ENCODE results near the gene KLHL30. TPM values are rescaled to one million over a fixed set of nuclear protein-coding genes. Genes with fewer than 3 reads are reported as not detected.

KLHL30 gene
- total RNA-seq, 1 donor from 2014 or later = not detected

DNA sequence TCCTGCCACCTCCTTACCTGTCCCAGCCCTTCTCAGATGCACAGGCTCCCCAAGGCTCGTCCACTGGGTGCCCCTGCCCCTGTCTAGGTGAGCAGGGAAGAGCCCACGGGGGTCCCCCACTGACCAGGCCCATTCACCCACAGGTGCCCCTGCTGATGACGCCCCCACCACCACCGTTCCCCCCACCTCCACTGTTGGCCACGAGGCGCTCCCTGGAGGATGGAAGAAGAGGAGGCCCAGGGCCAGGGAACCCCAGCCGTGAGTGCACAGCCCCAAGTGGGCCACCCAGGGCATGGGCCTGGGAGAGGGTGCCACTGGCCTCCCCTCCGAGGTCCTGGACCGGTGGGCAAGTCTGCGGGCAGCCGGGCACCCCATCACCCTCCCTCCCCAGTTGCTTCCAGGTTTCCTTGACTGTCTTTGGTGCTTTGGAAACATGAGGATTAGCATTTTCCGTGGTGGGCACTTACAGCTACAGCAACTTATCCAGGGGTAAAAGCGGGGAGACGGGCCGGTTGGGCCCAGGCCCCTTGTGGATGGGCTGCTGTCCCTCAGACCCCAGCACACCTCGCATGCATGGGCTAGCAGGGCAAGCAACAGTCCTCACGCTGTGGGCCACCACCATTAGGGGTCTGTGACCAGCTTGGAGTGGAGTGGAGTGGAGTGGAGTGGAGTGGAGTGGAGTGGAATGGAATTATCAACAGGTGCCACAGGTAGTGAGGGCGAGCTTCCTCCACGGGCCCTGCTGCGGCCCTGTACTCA lies 13.2 kb upstream of the KLHL30 start:
- no peak for DNase-seq
- Mint-ChIP-seq H3K36me3 (ENCODE audit: low read depth) (no peaks in the 10 kb centered on the region), H3K27ac (no peak overlapping the region), H3K4me1 (no peaks in the 10 kb centered on the region), H3K4me3 (no peak overlapping the region), H3K9me3 (no peaks in the 10 kb centered on the region), H3K27me3 (no peaks in the 10 kb centered on the region)
- intact Hi-C loops (cut with micrococcal nuclease) = no loop called here
- POLR2A ChIA-PET = no interaction called here
- ATAC-seq (ENCODE audit: low read depth) = no peak
- CTCF ChIA-PET = no interaction called here
- TF ChIP-seq, protein P1, sequence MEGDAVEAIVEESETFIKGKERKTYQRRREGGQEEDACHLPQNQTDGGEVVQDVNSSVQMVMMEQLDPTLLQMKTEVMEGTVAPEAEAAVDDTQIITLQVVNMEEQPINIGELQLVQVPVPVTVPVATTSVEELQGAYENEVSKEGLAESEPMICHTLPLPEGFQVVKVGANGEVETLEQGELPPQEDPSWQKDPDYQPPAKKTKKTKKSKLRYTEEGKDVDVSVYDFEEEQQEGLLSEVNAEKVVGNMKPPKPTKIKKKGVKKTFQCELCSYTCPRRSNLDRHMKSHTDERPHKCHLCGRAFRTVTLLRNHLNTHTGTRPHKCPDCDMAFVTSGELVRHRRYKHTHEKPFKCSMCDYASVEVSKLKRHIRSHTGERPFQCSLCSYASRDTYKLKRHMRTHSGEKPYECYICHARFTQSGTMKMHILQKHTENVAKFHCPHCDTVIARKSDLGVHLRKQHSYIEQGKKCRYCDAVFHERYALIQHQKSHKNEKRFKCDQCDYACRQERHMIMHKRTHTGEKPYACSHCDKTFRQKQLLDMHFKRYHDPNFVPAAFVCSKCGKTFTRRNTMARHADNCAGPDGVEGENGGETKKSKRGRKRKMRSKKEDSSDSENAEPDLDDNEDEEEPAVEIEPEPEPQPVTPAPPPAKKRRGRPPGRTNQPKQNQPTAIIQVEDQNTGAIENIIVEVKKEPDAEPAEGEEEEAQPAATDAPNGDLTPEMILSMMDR (IDR thresholded peaks at IDR 0.05) = no peak

DNA sequence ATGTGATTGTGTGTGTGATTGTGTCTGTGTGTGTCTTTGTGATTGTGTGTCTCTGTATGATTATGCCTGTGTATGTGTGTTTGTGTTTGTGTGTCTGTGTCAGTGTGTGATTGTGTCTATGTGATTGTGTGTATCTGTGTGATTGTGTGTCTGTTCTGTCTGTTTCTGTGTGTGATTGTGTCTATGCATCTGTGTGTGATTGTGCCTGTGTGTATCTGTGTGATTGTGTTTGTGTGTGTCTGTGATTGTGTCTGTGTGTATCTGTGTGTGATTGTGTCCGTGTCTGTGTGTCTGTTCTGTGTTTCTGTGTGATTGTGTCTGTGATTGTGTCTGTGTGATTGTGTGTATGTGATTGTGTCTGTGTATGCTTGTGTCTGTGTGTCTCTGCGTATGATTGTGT lies 12.1 kb upstream of the KLHL30 start:
- Mint-ChIP-seq H3K27me3 (no peaks in the 10 kb centered on the region), H3K4me3 (no peak overlapping the region), H3K36me3 (ENCODE audit: low read depth) (no peaks in the 10 kb centered on the region), H3K27ac (no peak overlapping the region), H3K4me1 (no peaks in the 10 kb centered on the region), H3K9me3 (no peaks in the 10 kb centered on the region)
- DNase-seq (no peak), ATAC-seq (ENCODE audit: low read depth) (no peak)
- CTCF ChIA-PET = no interaction called here
- intact Hi-C loops (cut with micrococcal nuclease) = no loop called here
- TF ChIP-seq, protein P1 (IDR thresholded peaks at IDR 0.05) = no peak
- POLR2A ChIA-PET = no interaction called here

DNA sequence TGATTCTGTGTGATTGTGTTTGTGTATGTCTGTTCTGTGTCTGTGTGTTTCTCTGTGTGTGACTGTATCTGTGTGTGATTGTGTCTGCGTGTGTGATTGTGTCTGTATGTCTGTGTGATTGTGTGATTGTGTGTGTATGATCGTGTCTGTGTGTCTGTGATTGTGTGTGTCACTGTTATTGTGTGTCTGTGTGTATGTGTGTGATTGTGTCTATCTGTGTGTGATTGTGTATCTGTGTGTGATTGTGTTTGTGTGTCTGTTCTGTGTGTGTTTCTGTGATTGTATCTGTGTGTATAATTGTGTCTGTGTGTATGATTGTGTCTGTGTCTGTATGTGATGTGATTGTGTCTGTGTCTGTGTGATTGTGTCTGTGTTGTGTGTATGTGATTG lies 11.7 kb upstream of the KLHL30 start:
- Mint-ChIP-seq H3K27me3 (no peaks in the 10 kb centered on the region), H3K4me1 (no peaks in the 10 kb centered on the region), H3K27ac (no peak overlapping the region), H3K4me3 (no peak overlapping the region), H3K36me3 (ENCODE audit: low read depth) (no peaks in the 10 kb centered on the region), H3K9me3 (no peaks in the 10 kb centered on the region)
- ChIA-PET CTCF (no interaction called here), POLR2A (interaction anchor here (0.7 kb wide), 1 partner anchor 1900 kb away, joined by 3 read pairs; no protein-coding TSS in a partner anchor)
- DNase-seq (no peak), ATAC-seq (ENCODE audit: low read depth) (no peak)
- TF ChIP-seq, protein P1 (IDR thresholded peaks at IDR 0.05) = no peak
- intact Hi-C loops (cut with micrococcal nuclease) = no loop called here

DNA sequence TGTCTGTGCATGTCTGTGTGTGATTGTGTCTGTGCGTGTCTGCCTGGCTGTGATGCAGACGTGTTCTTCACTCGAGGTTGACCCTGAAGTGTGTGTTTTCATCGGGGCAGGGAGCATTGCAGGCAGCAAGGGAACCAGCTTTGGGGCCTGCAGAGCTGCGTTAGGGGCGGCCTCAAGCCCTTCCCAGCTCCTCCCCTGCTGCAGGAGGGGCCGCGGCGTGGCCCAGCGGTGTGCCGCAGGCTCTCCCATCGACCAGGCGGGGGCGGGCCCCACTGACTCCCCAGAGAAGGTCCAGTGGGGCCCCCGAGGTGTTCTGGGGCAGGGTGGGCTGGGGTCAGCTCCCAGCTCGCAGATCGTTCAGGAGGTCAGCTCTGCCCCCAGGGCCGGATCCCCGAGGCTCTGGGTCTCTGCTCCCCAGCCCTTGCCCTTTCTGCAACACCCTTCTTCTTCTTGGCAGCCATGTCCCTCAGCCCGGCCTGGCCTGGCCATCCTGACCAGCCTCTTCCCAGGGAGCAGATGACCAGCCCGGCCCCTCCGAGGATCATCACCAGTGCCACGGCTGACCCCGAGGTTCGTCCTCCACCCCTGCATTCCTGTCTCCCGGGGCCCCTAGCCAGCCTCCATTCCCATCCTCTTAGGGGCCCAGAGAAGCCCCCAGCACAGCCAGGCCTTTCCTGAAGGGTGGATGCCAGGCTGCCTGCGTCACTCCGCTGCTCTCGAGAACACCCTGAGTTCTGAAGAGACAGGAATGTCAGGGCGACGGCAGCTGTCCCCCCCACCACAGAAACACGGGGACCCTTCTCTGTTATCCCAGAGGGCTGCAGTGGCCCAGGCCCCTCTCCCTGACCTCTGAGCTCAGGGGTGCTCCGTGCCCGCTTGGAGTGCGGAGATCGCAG lies 11.1 kb upstream of the KLHL30 start:
- ChIA-PET CTCF (no interaction called here), POLR2A (interaction anchor here (0.7 kb wide), 1 partner anchor 1900 kb away, joined by 3 read pairs; no protein-coding TSS in a partner anchor)
- Mint-ChIP-seq H3K27ac (no peak overlapping the region), H3K36me3 (ENCODE audit: low read depth) (no peaks in the 10 kb centered on the region), H3K4me3 (no peak overlapping the region), H3K4me1 (no peaks in the 10 kb centered on the region), H3K27me3 (no peaks in the 10 kb centered on the region), H3K9me3 (no peaks in the 10 kb centered on the region)
- TF ChIP-seq, protein P1 (IDR thresholded peaks at IDR 0.05) = no peak
- peak; percentile 75 for ATAC-seq (ENCODE audit: low read depth)
- DNase-seq = no peak
- intact Hi-C loops (cut with micrococcal nuclease) = no loop called here

DNA sequence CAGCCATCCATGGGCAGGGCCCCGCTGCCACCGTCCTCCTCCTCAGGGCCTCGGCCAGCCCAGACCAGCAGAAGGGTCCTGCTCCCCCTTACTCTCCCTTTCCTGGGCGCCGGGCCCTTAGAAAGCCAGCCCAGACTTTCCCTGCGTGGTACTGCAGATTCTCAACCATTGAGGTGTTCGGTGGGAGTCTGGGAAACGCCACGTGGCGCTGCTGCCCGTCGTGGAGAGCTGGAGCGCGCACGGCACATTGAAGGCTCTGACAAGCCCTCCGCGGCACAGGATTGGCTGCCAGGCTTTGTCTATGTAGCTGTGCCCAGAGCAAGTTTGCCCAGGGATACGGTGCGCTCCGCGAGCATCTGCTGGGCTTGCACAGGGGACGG lies 10.4 kb upstream of the KLHL30 start:
- H3K27me3 Mint-ChIP-seq = no peaks in the 10 kb centered on the region
- POLR2A ChIA-PET = no interaction called here
- H3K27ac Mint-ChIP-seq = no peak overlapping the region
- TF ChIP-seq, protein P1 (IDR thresholded peaks at IDR 0.05) = no peak
- CTCF ChIA-PET = no interaction called here
- ATAC-seq (ENCODE audit: low read depth) (no peak), DNase-seq (no peak)
- no peaks in the 10 kb centered on the region for H3K36me3 Mint-ChIP-seq (ENCODE audit: low read depth)
- no peak overlapping the region for H3K4me3 Mint-ChIP-seq
- no peaks in the 10 kb centered on the region for H3K9me3 Mint-ChIP-seq
- H3K4me1 Mint-ChIP-seq = no peaks in the 10 kb centered on the region
- intact Hi-C loops (cut with micrococcal nuclease) = no loop called here
